Measurements from ENCODE around the gene MARCHF6.
"Not testable (repeated sequence)": the region's sequence is repeated elsewhere in the genome, so short reads cannot be mapped to it uniquely, and the experiment has no call there.

The MARCHF6 gene

GRCh38 chr5:10367579-10367978, 14.1 kb downstream of the MARCHF6 start:
- Histone ChIP-seq H3K36me3 (ENCODE audit: insufficient read depth) (no peaks in the 10 kb centered on the region), H3K4me1 (ENCODE audit: low read depth, poor library complexity, severe bottlenecking) (peaks cover 71% of the 10 kb centered on the region), H3K9ac (no peak overlapping the region), H3K4me2 (no peak overlapping the region), H3K27me3 (ENCODE audit: insufficient read depth, low read depth) (no peaks in the 10 kb centered on the region), H4K20me1 (ENCODE audit: insufficient read depth) (peaks cover 90% of the 10 kb centered on the region), H2AFZ (ENCODE audit: low read depth) (no peak overlapping the region), H3K4me3 (IDR thresholded peaks at IDR 0.05; ENCODE audit: insufficient read depth, low read depth, low read length) (no peak overlapping the region), H3K79me2 (ENCODE audit: insufficient read depth, low read depth) (peaks cover 98% of the 10 kb centered on the region), H3K27ac (no peak overlapping the region)
- TF ChIP-seq CTCF (conservative IDR thresholded peaks at IDR 0.05; ENCODE audit: low read depth, low read length) = no peak

GRCh38 chr5:10370931-10371330, 17.4 kb downstream of the MARCHF6 start:
- H2AFZ ChIP-seq (ENCODE audit: low read depth) = no peak overlapping the region
- H3K4me1 ChIP-seq (ENCODE audit: low read depth, poor library complexity, severe bottlenecking) = peaks cover 69% of the 10 kb centered on the region
- 0 out of 2 replicates have a peak overlapping the region, but pooled peaks have one; percentile 4 for H3K4me2 ChIP-seq
- no peaks in the 10 kb centered on the region for H3K27me3 ChIP-seq (ENCODE audit: insufficient read depth, low read depth)
- TF ChIP-seq CTCF (conservative IDR thresholded peaks at IDR 0.05; ENCODE audit: low read depth, low read length) = no peak
- no peak overlapping the region for H3K4me3 ChIP-seq (IDR thresholded peaks at IDR 0.05; ENCODE audit: insufficient read depth, low read depth, low read length)
- no peaks in the 10 kb centered on the region for H3K36me3 ChIP-seq (ENCODE audit: insufficient read depth)
- H3K9ac ChIP-seq = no peak overlapping the region
- H4K20me1 ChIP-seq (ENCODE audit: insufficient read depth) = peaks cover 78% of the 10 kb centered on the region
- H3K79me2 ChIP-seq (ENCODE audit: insufficient read depth, low read depth) = peaks cover 98% of the 10 kb centered on the region
- no peak overlapping the region for H3K27ac ChIP-seq

GRCh38 chr5:10371369-10371768, 17.9 kb downstream of the MARCHF6 start:
- H4K20me1 ChIP-seq (ENCODE audit: insufficient read depth) = peaks cover 73% of the 10 kb centered on the region
- H2AFZ ChIP-seq (ENCODE audit: low read depth) = not testable (repeated sequence)
- H3K4me2 ChIP-seq = 0 out of 2 replicates have a peak overlapping the region, but pooled peaks have one; percentile 4

GRCh38 chr5:10372726-10373709, 19.5 kb downstream of the MARCHF6 start:
- Histone ChIP-seq H3K4me1 (ENCODE audit: low read depth, poor library complexity, severe bottlenecking) (peaks cover 57% of the 10 kb centered on the region), H2AFZ (ENCODE audit: low read depth) (no peak overlapping the region), H3K36me3 (ENCODE audit: insufficient read depth) (no peaks in the 10 kb centered on the region), H3K27ac (no peak overlapping the region), H3K4me2 (peak overlapping the region; percentile 13; the same call in 1 of the 2 replicates), H3K27me3 (ENCODE audit: insufficient read depth, low read depth) (no peaks in the 10 kb centered on the region), H4K20me1 (ENCODE audit: insufficient read depth) (peaks cover 58% of the 10 kb centered on the region), H3K79me2 (ENCODE audit: insufficient read depth, low read depth) (peaks cover 98% of the 10 kb centered on the region), H3K9ac (no peak overlapping the region), H3K4me3 (IDR thresholded peaks at IDR 0.05; ENCODE audit: insufficient read depth, low read depth, low read length) (no peak overlapping the region)
- no peak for TF ChIP-seq CTCF (conservative IDR thresholded peaks at IDR 0.05; ENCODE audit: low read depth, low read length)

More at GRCh38 chr5:10371369-10371768, 17.9 kb downstream of the MARCHF6 start:
- not testable (repeated sequence) for H3K27me3 ChIP-seq (ENCODE audit: insufficient read depth, low read depth); H3K27ac ChIP-seq; H3K36me3 ChIP-seq (ENCODE audit: insufficient read depth); H3K4me3 ChIP-seq (IDR thresholded peaks at IDR 0.05; ENCODE audit: insufficient read depth, low read depth, low read length); H3K9ac ChIP-seq
- H3K79me2 ChIP-seq (ENCODE audit: insufficient read depth, low read depth) = peaks cover 98% of the 10 kb centered on the region
- peaks cover 69% of the 10 kb centered on the region for H3K4me1 ChIP-seq (ENCODE audit: low read depth, poor library complexity, severe bottlenecking)
